22Rv1 (cell line): ENCODE data around the gene STK36.

Experiments
- H3K27ac ChIP-seq: fragments of 450-650 bp; 2 replicates; pipeline ENCODE4 v1.5.1; 2017
- CTCF ChIP-seq: fragments of 450-650 bp; IDR thresholded peaks from 2 replicates; pipeline ENCODE4 v1.5.1; 2017; ENCODE audit warnings: mild to moderate bottlenecking
- ZFX ChIP-seq: fragments of 450-650 bp; IDR thresholded peaks from 2 replicates; pipeline ENCODE4 v1.6.1; 2017; ENCODE audit warnings: antibody characterized with exemption, borderline replicate concordance

STK36 gene

GRCh38 chr2:218648787-218649100 lies 23.1 kb upstream of the STK36 start:
- TF ChIP-seq CTCF = peak; percentile 60
- no peak for TF ChIP-seq ZFX
- H3K27ac ChIP-seq = no peak overlapping the region

GRCh38 chr2:218655751-218656150 lies 16.1 kb upstream of the STK36 start:
- H3K27ac ChIP-seq = no peak overlapping the region
- TF ChIP-seq CTCF = no peak
- TF ChIP-seq ZFX = no peak

- peak overlapping the region; percentile 71 for H3K27ac ChIP-seq
- TF ChIP-seq ZFX = no peak
- peak; percentile 77 for TF ChIP-seq CTCF
Observed at GRCh38 chr2:218658671-218659257, 13.1 kb upstream of the STK36 start.

- peak within 1 kb of the TSS; percentile 71 for H3K27ac ChIP-seq
Observed at GRCh38 chr2:218659258-218659987, 12.5 kb upstream of the STK36 start, which contains the start of the genes BCS1L and ZNF142. TSS of gene BCS1L (plus strand) at chr2:218659683. CDS start at chr2:218660988, 1,305 bp downstream. TSS of gene ZNF142 (minus strand) at chr2:218659623. CDS start at chr2:218656429, 3,194 bp downstream.

GRCh38 chr2:218659988-218660358 lies 11.9 kb upstream of the STK36 start:
- peak overlapping the region; percentile 71 for H3K27ac ChIP-seq
- no peak for TF ChIP-seq ZFX
- TF ChIP-seq CTCF = no peak

More at GRCh38 chr2:218659258-218659987, 12.5 kb upstream of the STK36 start, which contains the start of the genes BCS1L and ZNF142:
- TF ChIP-seq ZFX (no peak), CTCF (no peak)

GRCh38 chr2:218662377-218662776 lies 9.5 kb upstream of the STK36 start:
- TF ChIP-seq CTCF (no peak), ZFX (no peak)

GRCh38 chr2:218662827-218663226 lies 9.1 kb upstream of the STK36 start:
- no peak for TF ChIP-seq CTCF
- TF ChIP-seq ZFX = no peak
- no peak overlapping the region for H3K27ac ChIP-seq

More at GRCh38 chr2:218662377-218662776, 9.5 kb upstream of the STK36 start:
- H3K27ac ChIP-seq = no peak overlapping the region
